Smooth muscle cell (in vitro differentiated cells): ENCODE measurements around the gene RAB10. TPM values are rescaled to one million over a fixed set of nuclear protein-coding genes. Genes with fewer than 3 reads are reported as not detected.
"Not testable (repeated sequence)": the region's sequence is repeated elsewhere in the genome, so short reads cannot be mapped to it uniquely, and the experiment has no call there.

Experiments used
- DNase-seq: peaks from one replicate; lab custom pipeline; 2025; ENCODE audit not compliant: unreplicated experiment; lab: John Stamatoyannopoulos, UW
- H2AFZ ChIP-seq: fragments of 200-600 bp; sonication (generic); 2 replicates; pipeline ENCODE4 v1.6.0; 2016; ENCODE audit warnings: antibody characterized with exemption, low read depth, mild to moderate bottlenecking
- H3F3A ChIP-seq: fragments of 200-600 bp; sonication (generic); 2 replicates; pipeline ENCODE4 v1.6.0; 2017; ENCODE audit warnings: antibody characterized with exemption, low read depth
- H3K27ac ChIP-seq: fragments of 200-600 bp; sonication (generic); 2 replicates; pipeline ENCODE4 v1.5.1; 2016; ENCODE audit warnings: low read depth, mild to moderate bottlenecking
- H3K27me3 ChIP-seq: fragments of 200-600 bp; sonication (generic); 2 replicates; pipeline ENCODE4 v1.6.1; 2016; ENCODE audit warnings: low read depth, mild to moderate bottlenecking
- H3K36me3 ChIP-seq: fragments of 200-600 bp; sonication (generic); 2 replicates; pipeline ENCODE4 v1.5.1; 2016; ENCODE audit warnings: low read depth
- H3K4me1 ChIP-seq: fragments of 200-600 bp; sonication (generic); 2 replicates; pipeline ENCODE4 v1.5.1; 2016; ENCODE audit warnings: low read depth
- H3K4me2 ChIP-seq: fragments of 200-600 bp; sonication (generic); 2 replicates; pipeline ENCODE4 v1.6.0; 2016; ENCODE audit warnings: mild to moderate bottlenecking
- H3K4me3 ChIP-seq: fragments of 200-600 bp; sonication (generic); 2 replicates; pipeline ENCODE4 v1.5.1; 2016; ENCODE audit warnings: mild to moderate bottlenecking
- H3K79me2 ChIP-seq: fragments of 200-600 bp; sonication (generic); 2 replicates; pipeline ENCODE4 v1.6.0; 2016; ENCODE audit warnings: low read depth, mild to moderate bottlenecking
- H3K9ac ChIP-seq: fragments of 200-600 bp; sonication (generic); 2 replicates; pipeline ENCODE4 v1.6.0; 2016; ENCODE audit warnings: low read depth
- H3K9me3 ChIP-seq: fragments of 200-600 bp; sonication (generic); replicated peaks from 2 replicates; pipeline ENCODE4 v1.5.1; 2016; ENCODE audit warnings: low read depth
- H4K20me1 ChIP-seq: fragments of 200-600 bp; sonication (generic); 2 replicates; pipeline ENCODE4 v1.6.0; 2016; ENCODE audit warnings: low read depth
- CTCF ChIP-seq: fragments of 200-600 bp; sonication (generic); IDR thresholded peaks from 2 replicates; pipeline ENCODE4 v1.5.1; 2017; ENCODE audit warnings: borderline replicate concordance, mild to moderate bottlenecking, antibody characterized with exemption; ENCODE audit not compliant: insufficient read depth, poor library complexity, severe bottlenecking
- WGBS: methylation state at CpG from one replicate; pipeline ENCODE4 v1.1.7; 2016; ENCODE audit warnings: low lambda C conversion rate; 5-methylcytosine and 5-hydroxymethylcytosine counted together
- polyA plus RNA-seq: library from polyadenylated mRNA; unstranded; fragments of >200 nt; fragmentation: Nextera tagmentation; extraction: Ambion mirVana; gene quantifications from 2 replicates; pipeline ENCODE4 v1.2.1, GENCODE V29; 2016
- total RNA-seq: library from RNA; depleted of rRNA; stranded (reverse); fragments of >200 nt; gene quantifications from 2 replicates; pipeline ENCODE4 v1.2.3, GENCODE V29; 2014

RAB10 gene
- total and polyA plus RNA-seq, 2 experiments from 2014 or later: 101 to 149 TPM

DNA sequence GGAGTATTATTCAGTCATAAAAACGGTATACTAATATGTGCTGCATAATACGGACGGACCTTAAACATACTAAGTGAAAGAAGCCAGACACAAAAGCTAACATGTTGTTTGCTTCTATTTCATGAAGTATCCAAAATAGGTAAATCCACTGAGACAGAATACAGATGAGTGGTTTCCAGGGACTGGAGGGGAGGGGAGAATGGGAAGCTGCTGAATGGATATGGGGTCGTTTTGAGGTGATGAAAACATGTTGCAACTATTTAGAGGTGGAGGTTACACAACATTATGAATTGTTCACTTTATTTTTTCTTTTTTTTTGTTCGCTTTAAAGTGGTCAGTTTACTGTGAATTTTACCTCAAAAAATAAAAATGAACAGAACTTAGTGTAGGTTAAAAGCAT is 52.9 kb downstream of the RAB10 start:
- H3K9ac ChIP-seq: no peak overlapping the region
- H3K79me2 ChIP-seq: peaks cover 98% of the 10 kb centered on the region
- no peak for DNase-seq
- no peak for TF ChIP-seq CTCF
- 88% methylated on average over 5 of the region's 5 CpGs for WGBS
- peaks cover 2% of the 10 kb centered on the region for H3K4me1 ChIP-seq
- H3K36me3 ChIP-seq: peaks cover 8% of the 10 kb centered on the region
- H3K4me3 ChIP-seq: no peak overlapping the region
- H4K20me1 ChIP-seq: peaks cover 90% of the 10 kb centered on the region
- peak overlapping the region; percentile 8 for H3K27ac ChIP-seq
- peaks cover 10% of the 10 kb centered on the region for H3K9me3 ChIP-seq
- no peak overlapping the region for H2AFZ ChIP-seq
- no peaks in the 10 kb centered on the region for H3F3A ChIP-seq
- H3K4me2 ChIP-seq: no peak overlapping the region
- H3K27me3 ChIP-seq: no peaks in the 10 kb centered on the region

DNA sequence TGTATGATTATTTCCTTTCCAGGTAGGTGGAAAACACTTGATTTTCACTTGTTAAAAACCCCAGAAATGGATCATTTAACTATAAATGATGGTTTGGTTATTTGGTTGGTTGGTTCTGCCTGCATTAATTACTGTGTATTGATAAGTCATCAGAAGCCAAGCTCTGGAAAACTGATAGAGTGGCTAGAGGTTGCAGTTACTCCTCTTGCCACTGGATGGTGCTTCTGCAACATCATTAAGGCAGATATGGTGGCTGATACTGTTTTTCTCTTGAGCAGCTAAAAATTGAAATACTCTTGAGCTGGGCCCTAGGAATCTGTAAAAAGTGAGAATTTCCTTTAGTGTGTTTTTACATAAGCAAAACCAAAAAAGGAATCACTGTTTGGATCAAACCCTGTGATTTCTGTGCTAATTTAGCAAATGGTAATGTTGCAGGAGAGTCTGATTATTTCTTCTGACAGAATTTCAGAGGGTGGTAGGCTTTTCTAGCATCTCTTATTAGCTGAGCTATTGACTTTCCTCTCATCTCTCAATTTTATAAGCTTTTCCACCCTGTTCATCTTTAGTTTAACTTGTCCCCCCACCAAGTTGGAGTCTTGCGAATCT is 54.3 kb downstream of the RAB10 start:
- DNase-seq: no peak
- no peak overlapping the region for H3K4me3 ChIP-seq
- TF ChIP-seq CTCF: peak; percentile 42

GRCh38 chr2:26088931-26089330 is 55.0 kb downstream of the RAB10 start:
- Histone ChIP-seq H3K79me2 (peaks cover 98% of the 10 kb centered on the region), H4K20me1 (peaks cover 99% of the 10 kb centered on the region)
- WGBS: 92% methylated on average over 4 of the region's 4 CpGs

More for the DNA sequence above, 54.3 kb downstream of the RAB10 start:
- no peak overlapping the region for H2AFZ ChIP-seq
- H3F3A ChIP-seq: no peaks in the 10 kb centered on the region
- no peak overlapping the region for H3K4me2 ChIP-seq
- H4K20me1 ChIP-seq: peaks cover 97% of the 10 kb centered on the region
- 94% methylated on average over 1 of the region's 1 CpG for WGBS
- peaks cover 98% of the 10 kb centered on the region for H3K79me2 ChIP-seq
- no peak overlapping the region for H3K27ac ChIP-seq
- no peak overlapping the region for H3K9ac ChIP-seq
- H3K9me3 ChIP-seq: no peaks in the 10 kb centered on the region
- no peaks in the 10 kb centered on the region for H3K36me3 ChIP-seq
- H3K4me1 ChIP-seq: no peaks in the 10 kb centered on the region
- H3K27me3 ChIP-seq: no peaks in the 10 kb centered on the region

DNA sequence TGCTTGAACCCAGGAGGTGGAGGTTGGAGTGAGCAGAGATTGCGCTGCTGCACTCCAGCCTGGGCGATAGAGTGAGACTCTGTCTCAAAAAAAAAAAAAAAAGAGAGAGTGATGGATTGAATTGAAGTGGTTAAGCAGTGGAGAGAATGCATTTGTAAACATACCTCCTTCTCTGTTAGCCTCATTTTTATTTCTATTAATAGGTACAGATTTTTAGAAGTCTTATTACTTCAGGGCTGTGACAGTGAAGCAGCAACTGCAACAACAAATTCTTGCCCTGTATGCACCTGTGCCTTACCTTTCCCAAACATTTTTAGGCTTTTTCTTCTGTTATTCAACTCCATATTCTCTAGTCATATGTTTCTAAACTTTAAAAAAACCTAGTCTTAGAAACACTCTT is 55.5 kb downstream of the RAB10 start:
- H3K36me3 ChIP-seq: no peaks in the 10 kb centered on the region
- H2AFZ ChIP-seq: no peak overlapping the region
- H3K27ac ChIP-seq: no peak overlapping the region
- peaks cover 97% of the 10 kb centered on the region for H3K79me2 ChIP-seq
- DNase-seq: no peak
- H3K9ac ChIP-seq: no peak overlapping the region
- 100% methylated on average over 2 of the region's 2 CpGs for WGBS
- H4K20me1 ChIP-seq: peaks cover 99% of the 10 kb centered on the region
- no peak overlapping the region for H3K4me2 ChIP-seq
- H3K4me1 ChIP-seq: no peaks in the 10 kb centered on the region
- no peaks in the 10 kb centered on the region for H3K9me3 ChIP-seq
- no peaks in the 10 kb centered on the region for H3F3A ChIP-seq
- H3K4me3 ChIP-seq: no peak overlapping the region
- no peaks in the 10 kb centered on the region for H3K27me3 ChIP-seq
- TF ChIP-seq CTCF: no peak

More at GRCh38 chr2:26088931-26089330, 55.0 kb downstream of the RAB10 start:
- H3K9ac ChIP-seq, H2AFZ ChIP-seq, H3K4me1 ChIP-seq, H3K4me2 ChIP-seq, DNase-seq, H3F3A ChIP-seq, H3K4me3 ChIP-seq, H3K36me3 ChIP-seq, H3K9me3 ChIP-seq, H3K27me3 ChIP-seq, H3K27ac ChIP-seq: not testable (repeated sequence)
